AG09309 (cell line): Measurements from ENCODE around the gene CEBPG.

ENCODE experiments used
- DNase-seq: peaks from one replicate; pipeline ENCODE4 v3.0.0-alpha.2; 2010; ENCODE audit warnings: low read depth
- H3K4me3 ChIP-seq: 2 replicates; pipeline ENCODE4 v1.5.1; 2011; ENCODE audit warnings: mild to moderate bottlenecking, low read depth, low read length, moderate library complexity; ENCODE audit not compliant: control insufficient read depth
- TF ChIP-seq, protein P1 (sequence below): IDR thresholded peaks from 2 replicates; pipeline ENCODE4 v1.5.1; 2011; ENCODE audit warnings: mild to moderate bottlenecking, low read depth, low read length, inconsistent platforms; ENCODE audit not compliant: insufficient read depth, control insufficient read depth; ENCODE audit errors: missing control alignments

The CEBPG gene

DNA sequence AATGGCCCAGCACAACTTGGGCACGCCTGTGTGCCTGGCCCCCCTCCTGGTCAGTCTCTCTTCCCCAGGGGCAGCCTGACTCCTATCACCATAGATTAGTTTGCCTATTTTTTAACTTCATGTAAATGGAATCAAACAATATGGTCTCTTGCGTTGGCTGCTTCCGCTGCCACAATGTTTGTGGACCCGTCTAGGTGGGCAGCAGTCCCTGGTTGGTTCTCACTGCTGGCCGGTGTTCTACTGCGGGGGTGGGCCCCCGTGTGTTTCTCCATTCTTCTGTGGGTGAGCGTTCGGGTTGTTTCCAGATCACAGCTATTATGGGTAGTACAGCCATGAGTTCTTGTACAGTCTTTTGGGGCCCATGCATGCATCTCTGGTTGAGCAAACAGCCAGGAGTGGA, 47.3 kb downstream of the CEBPG start:
- DNase-seq = no peak
- TF ChIP-seq, protein P1, sequence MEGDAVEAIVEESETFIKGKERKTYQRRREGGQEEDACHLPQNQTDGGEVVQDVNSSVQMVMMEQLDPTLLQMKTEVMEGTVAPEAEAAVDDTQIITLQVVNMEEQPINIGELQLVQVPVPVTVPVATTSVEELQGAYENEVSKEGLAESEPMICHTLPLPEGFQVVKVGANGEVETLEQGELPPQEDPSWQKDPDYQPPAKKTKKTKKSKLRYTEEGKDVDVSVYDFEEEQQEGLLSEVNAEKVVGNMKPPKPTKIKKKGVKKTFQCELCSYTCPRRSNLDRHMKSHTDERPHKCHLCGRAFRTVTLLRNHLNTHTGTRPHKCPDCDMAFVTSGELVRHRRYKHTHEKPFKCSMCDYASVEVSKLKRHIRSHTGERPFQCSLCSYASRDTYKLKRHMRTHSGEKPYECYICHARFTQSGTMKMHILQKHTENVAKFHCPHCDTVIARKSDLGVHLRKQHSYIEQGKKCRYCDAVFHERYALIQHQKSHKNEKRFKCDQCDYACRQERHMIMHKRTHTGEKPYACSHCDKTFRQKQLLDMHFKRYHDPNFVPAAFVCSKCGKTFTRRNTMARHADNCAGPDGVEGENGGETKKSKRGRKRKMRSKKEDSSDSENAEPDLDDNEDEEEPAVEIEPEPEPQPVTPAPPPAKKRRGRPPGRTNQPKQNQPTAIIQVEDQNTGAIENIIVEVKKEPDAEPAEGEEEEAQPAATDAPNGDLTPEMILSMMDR = no peak
- no peak overlapping the region for H3K4me3 ChIP-seq

DNA sequence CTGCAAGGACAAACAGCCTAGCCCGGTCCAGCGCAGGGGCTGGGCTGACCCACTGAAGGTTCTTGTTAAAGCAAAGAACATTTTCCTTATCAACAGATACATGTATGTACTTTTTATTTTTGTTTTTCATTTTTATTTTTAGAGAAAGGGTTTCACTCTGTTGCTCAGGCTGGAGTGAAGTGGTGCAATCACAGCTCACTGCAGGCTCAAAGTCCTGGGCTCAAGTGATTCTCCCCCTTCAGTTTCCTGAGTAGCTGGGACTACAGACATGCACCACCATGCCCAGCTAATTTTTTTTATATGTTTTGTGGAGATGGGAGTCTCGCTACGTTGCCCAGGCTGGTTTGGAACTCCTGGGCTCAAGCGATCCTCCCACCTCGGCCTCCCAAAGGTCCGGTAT, 47.9 kb downstream of the CEBPG start:
- DNase-seq = no peak
- no peak overlapping the region for H3K4me3 ChIP-seq
- TF ChIP-seq, protein P1 = no peak

DNA sequence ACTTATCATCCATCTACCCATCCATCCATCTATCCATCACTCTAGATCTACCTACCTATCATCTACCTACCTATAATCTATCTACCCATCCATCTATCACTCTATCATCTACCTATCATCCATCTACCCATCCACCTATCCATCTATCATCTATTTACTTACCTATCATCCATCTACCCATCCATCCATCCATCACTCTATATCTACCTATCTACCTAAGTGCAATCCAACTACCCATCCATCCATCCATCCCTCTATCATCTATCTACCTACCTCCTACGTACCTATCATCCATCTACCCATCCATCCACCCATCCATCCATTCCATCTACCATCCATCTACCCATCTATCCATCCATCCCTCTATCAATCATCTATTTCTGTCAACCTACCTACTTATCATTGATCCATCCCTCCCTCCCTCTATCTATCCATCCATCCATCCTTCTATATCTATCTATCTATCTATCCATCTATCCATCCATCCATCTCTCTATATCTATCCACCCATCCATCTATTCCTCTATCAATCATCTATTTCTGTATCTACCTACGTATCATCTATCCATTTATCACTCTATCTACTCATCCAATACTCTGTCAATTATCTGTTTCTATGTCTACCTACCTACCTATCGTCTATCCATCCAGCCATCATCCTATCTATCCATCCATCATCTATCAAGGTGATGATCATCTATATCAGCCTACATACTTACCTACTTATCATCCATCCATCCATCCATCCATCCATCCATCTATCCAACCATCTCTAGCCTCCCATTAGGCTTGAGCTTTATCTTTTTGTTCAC, 49.1 kb downstream of the CEBPG start:
- H3K4me3 ChIP-seq = no peak overlapping the region
- TF ChIP-seq, protein P1 = no peak
- DNase-seq = no peak

DNA sequence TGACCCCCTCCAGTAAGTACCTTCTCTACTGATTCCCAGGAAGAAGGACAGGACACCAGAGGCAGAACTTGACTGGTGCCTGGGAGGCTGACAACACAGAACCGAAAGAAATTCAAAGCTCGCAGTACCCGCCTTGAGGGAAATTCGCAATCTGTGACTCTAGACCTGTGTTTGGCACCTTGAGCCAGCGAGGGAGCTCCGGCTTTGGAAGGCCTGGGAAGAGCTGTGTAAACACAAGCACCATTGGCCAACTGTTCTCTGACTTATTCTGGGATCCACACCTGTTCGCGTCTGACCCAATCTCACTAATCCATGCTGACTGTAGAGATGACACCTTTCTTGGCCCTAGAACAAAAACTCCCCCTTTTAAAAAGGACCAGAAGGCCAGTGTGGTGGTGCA, 50.7 kb downstream of the CEBPG start:
- TF ChIP-seq, protein P1 = no peak
- H3K4me3 ChIP-seq = no peak overlapping the region
- DNase-seq = no peak

DNA sequence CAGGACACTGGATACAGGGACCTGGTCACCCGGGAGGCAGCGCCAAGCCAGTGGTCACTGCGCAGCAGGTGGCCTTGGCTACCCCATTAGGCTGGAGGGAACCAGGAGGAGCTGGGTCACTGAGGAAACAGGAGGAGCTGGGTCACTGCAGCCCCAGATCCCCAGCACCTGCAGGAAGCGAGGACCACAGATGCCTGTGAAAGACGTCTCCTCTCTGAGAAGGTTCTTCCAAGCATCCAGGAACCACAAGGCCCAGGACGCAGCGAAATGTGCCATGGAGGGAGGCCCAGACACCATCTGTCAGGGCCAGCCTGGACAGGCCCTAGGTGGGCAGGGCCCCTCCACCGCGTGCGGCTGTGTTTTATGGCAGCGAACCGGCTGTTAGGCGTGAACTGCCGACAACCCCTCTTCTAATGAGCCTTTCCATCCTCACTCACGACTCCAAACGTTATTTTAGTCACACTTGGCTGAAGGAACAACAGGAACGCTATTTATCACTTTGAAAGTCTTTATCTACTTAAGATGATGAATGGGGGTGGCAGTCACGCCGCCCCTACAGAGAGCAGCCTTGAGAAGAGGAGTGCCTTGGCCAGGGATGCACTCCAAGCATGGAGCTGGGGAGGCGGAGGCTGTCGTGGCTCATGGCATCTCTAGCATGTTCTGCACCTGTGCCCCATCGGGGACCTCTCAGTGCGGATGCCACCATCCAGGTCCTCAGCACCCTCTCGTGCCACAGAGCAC, 53.3 kb downstream of the CEBPG start:
- no peak for DNase-seq
- TF ChIP-seq, protein P1 = no peak
- H3K4me3 ChIP-seq = no peak overlapping the region

DNA sequence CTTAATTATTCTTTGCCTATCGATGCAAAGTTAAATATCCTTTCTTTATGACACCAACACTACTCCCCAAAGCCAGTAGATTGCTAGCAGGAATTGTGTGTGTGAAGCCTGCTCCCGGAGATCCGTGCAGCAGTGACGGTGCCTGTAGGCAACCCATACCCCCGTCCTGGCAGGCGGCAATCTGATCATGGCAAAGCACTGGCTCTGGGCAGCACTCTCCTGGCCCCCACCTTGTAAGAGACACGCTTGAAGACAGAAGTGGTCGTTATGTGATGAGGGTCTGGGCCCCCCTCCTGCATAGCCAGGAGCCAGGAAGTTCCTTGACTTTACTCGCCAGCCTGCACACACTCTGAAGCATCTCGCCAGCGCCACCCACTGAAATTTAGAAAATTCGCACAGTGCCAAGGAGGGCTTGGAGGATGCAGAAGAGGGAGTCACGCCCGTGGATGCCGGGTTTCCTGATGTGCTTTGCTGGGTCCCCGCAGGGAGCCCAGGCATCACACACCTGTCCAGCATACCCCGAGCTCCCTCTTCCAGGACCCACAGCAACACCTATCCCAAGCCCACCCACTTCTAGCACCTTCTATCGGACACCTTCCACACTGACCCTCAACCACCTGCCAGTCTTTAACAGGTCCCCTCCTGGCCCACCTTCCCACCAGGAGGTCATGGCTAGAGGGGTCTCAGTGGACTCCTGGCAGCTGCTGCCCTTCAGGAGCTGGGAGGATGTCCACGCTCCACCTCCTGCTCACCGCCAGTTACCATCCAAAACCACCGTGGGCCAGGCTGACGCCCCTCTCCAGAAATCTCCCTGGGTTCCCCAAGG, 54.5 kb downstream of the CEBPG start:
- DNase-seq = no peak
- no peak overlapping the region for H3K4me3 ChIP-seq
- TF ChIP-seq, protein P1 = no peak
